ENCODE data around the gene ARHGEF38. TPM values are rescaled to one million over a fixed set of nuclear protein-coding genes. Genes with fewer than 3 reads are reported as not detected.

The ARHGEF38 gene
- polyA plus RNA-seq, 1 of the 3 experiments (the other 2 are of a cell fraction) = 0.02 TPM

- H3K79me2 ChIP-seq (ENCODE audit: insufficient read depth) = no peaks in the 10 kb centered on the region
- WGBS (ENCODE audit: low lambda C conversion rate) = 4% methylated on average over 1 of the region's 1 CpG
- no peak overlapping the region for H3K4me2 ChIP-seq
- peaks cover 0 to 2% of the 10 kb centered on the region in 2 experiments; a peak in 1 of 4 replicates for H3K4me1 ChIP-seq (ENCODE audit: control insufficient read depth in 1 of 2, insufficient read depth in 2 of 2, low read depth in 1 of 2, low read length in 1 of 2)
- no peak overlapping the region for H3K9ac ChIP-seq
- POLR2A ChIA-PET = no interaction called here
- no peaks in the 10 kb centered on the region for H3K27me3 ChIP-seq (ENCODE audit: insufficient read depth)
- no peaks in the 10 kb centered on the region for H3K36me3 ChIP-seq (replicated peaks in 1 of 2; ENCODE audit: control insufficient read depth in 1 of 2, insufficient read depth in 2 of 2, low read length in 1 of 2)
- no peaks in the 10 kb centered on the region for H3K9me2 ChIP-seq
- H3K27ac ChIP-seq (ENCODE audit: low read depth in 2 of 2, low read length in 1 of 2) = peak overlapping the region in 1 of 2 experiments; percentile 22; a peak in 1 of 4 replicates
- H3F3A ChIP-seq (replicated peaks; ENCODE audit: insufficient read depth) = peaks cover 3% of the 10 kb centered on the region
- no peaks in the 10 kb centered on the region for H3K9me3 ChIP-seq
- no peak for DNase-seq
- H3K4me3 ChIP-seq (ENCODE audit: low read depth in 2 of 2, low read length in 1 of 2) = no peak overlapping the region
- no peak overlapping the region for H2AFZ ChIP-seq (ENCODE audit: low read depth)
- CTCF ChIA-PET = interaction anchor here (1.3 kb wide), 1 partner anchor 40 kb away, joined by 3 read pairs; no protein-coding TSS in a partner anchor
- TF ChIP-seq USF2 (IDR thresholded peaks at IDR 0.05; ENCODE audit: borderline replicate concordance, low read depth, low read length) (no peak), EP300 (IDR thresholded peaks at IDR 0.05; ENCODE audit: borderline replicate concordance in 1 of 2, low read depth in 1 of 2, low read length in 1 of 2) (no peak), FOSL2 (IDR thresholded peaks at IDR 0.05; ENCODE audit: borderline replicate concordance, low read depth) (peak; percentile 16; the same call in 1 of the 2 replicates), ELF1 (IDR thresholded peaks at IDR 0.05) (no peak), RXRA (IDR thresholded peaks at IDR 0.05; ENCODE audit: borderline replicate concordance, low read depth) (no peak), TEAD4 (IDR thresholded peaks at IDR 0.05; ENCODE audit: borderline replicate concordance, insufficient read depth) (no peak), MEF2A (IDR thresholded peaks at IDR 0.05; ENCODE audit: borderline replicate concordance, low read depth) (no peak), RAD21 (IDR thresholded peaks at IDR 0.05; ENCODE audit: low read length) (no peak), NFIC (IDR thresholded peaks at IDR 0.05; ENCODE audit: borderline replicate concordance) (no peak), SMC3 (IDR thresholded peaks at IDR 0.05; ENCODE audit: low read depth, low read length) (no peak), YY1 (IDR thresholded peaks at IDR 0.05; ENCODE audit: low read depth) (no peak), JUND (IDR thresholded peaks at IDR 0.05) (peak; percentile 15; the same call in 1 of the 2 replicates), FOXM1 (IDR thresholded peaks at IDR 0.05; ENCODE audit: low read depth) (no peak), CHD2 (IDR thresholded peaks at IDR 0.05; ENCODE audit: low read length, partially characterized antibody) (no peak), SIN3A (IDR thresholded peaks at IDR 0.05; ENCODE audit: borderline replicate concordance, low read depth, low read length) (no peak), PBX3 (IDR thresholded peaks at IDR 0.05) (peak; percentile 17; the same call in 1 of the 2 replicates), TCF12 (IDR thresholded peaks at IDR 0.05) (no peak), POLR2AphosphoS5 (IDR thresholded peaks at IDR 0.05; ENCODE audit: low read depth, low read length) (no peak), RFX5 (IDR thresholded peaks at IDR 0.05; ENCODE audit: low read length) (no peak), RCOR1 (IDR thresholded peaks at IDR 0.05; ENCODE audit: low read length) (no peak), FOXJ3 (CRISPR knock-in tag; IDR thresholded peaks at IDR 0.05) (no peak)
- TF ChIP-seq, protein P1, sequence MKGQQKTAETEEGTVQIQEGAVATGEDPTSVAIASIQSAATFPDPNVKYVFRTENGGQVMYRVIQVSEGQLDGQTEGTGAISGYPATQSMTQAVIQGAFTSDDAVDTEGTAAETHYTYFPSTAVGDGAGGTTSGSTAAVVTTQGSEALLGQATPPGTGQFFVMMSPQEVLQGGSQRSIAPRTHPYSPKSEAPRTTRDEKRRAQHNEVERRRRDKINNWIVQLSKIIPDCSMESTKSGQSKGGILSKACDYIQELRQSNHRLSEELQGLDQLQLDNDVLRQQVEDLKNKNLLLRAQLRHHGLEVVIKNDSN (IDR thresholded peaks at IDR 0.05; ENCODE audit: borderline replicate concordance, low read depth) = no peak
- no peaks in the 10 kb centered on the region for H4K20me1 ChIP-seq (ENCODE audit: insufficient read depth)
These were observed 8.0 kb downstream of the ARHGEF38 start for GRCh38 chr4:105560421-105560848.
